Brain microvascular endothelial cell (primary cell): ENCODE measurements around the gene CEMP1.
"Not testable (repeated sequence)": the region's sequence is repeated elsewhere in the genome, so short reads cannot be mapped to it uniquely, and the experiment has no call there.

Experiments used
- DNase-seq: peaks from one replicate; pipeline ENCODE4 v3.0.0-alpha.2; 2020
- H3K27ac ChIP-seq: fragments of 250-450 bp; sonication (Bioruptor Pico); 2 replicates; pipeline ENCODE4 v1.5.1; 2020; ENCODE audit warnings: mild to moderate bottlenecking, moderate library complexity
- H3K27me3 ChIP-seq: fragments of 250-450 bp; sonication (Bioruptor Pico); replicated peaks from 2 replicates; pipeline ENCODE4 v1.5.1; 2020; ENCODE audit warnings: mild to moderate bottlenecking
- H3K36me3 ChIP-seq: fragments of 250-450 bp; sonication (Bioruptor Pico); replicated peaks from 2 replicates; pipeline ENCODE4 v1.5.1; 2020; ENCODE audit warnings: mild to moderate bottlenecking
- H3K4me3 ChIP-seq: 2 replicates; pipeline ENCODE4 v1.5.1; 2011; ENCODE audit warnings: low read depth, mild to moderate bottlenecking, control low read depth, low read length, moderate library complexity
- in situ Hi-C: cut with HindIII; loops from 2 replicates; pipeline ENCODE4 v1.10.0; 2017; ENCODE audit warnings: low sequenced_read_pairs, low pct_ligation_motif_present
- TF ChIP-seq, protein P1 (sequence below): IDR thresholded peaks from 2 replicates; pipeline ENCODE4 v1.5.1; 2011; ENCODE audit warnings: low read depth, mild to moderate bottlenecking, moderate library complexity, low read length, control low read depth, inconsistent platforms; ENCODE audit errors: missing control alignments

CEMP1 gene, protein sequence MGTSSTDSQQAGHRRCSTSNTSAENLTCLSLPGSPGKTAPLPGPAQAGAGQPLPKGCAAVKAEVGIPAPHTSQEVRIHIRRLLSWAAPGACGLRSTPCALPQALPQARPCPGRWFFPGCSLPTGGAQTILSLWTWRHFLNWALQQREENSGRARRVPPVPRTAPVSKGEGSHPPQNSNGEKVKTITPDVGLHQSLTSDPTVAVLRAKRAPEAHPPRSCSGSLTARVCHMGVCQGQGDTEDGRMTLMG

DNA sequence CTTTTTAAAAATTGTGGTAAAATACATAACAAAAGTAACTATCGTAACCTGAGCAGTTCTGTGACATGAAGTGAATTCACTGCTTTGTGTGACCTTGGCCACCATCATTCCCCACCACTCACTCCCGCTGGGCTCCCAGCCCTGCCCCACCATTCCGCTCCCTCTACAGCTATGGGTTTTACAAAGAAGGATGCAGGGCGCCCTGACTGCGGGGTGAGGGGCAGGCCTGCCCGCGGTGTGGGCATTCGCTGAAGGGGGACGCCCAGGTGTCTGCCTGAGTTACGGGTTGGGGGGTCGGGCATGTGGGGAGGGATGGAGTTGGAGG is at the start of gene CEMP1:
CEMP1 (minus strand) TSS at position 38 of the 325 bp plus-strand sequence. CDS start 335 bp downstream, outside the sequence.
- in situ Hi-C loops = no loop called here
- peak within 1 kb of the TSS; percentile 62 for H3K4me3 ChIP-seq
- H3K36me3 ChIP-seq = peaks cover 21% of the 10 kb centered on the region
- no peaks in the 10 kb centered on the region for H3K27me3 ChIP-seq
- H3K27ac ChIP-seq = peak within 1 kb of the TSS; percentile 41
- TF ChIP-seq, protein P1, sequence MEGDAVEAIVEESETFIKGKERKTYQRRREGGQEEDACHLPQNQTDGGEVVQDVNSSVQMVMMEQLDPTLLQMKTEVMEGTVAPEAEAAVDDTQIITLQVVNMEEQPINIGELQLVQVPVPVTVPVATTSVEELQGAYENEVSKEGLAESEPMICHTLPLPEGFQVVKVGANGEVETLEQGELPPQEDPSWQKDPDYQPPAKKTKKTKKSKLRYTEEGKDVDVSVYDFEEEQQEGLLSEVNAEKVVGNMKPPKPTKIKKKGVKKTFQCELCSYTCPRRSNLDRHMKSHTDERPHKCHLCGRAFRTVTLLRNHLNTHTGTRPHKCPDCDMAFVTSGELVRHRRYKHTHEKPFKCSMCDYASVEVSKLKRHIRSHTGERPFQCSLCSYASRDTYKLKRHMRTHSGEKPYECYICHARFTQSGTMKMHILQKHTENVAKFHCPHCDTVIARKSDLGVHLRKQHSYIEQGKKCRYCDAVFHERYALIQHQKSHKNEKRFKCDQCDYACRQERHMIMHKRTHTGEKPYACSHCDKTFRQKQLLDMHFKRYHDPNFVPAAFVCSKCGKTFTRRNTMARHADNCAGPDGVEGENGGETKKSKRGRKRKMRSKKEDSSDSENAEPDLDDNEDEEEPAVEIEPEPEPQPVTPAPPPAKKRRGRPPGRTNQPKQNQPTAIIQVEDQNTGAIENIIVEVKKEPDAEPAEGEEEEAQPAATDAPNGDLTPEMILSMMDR = no peak
- no peak for DNase-seq

DNA sequence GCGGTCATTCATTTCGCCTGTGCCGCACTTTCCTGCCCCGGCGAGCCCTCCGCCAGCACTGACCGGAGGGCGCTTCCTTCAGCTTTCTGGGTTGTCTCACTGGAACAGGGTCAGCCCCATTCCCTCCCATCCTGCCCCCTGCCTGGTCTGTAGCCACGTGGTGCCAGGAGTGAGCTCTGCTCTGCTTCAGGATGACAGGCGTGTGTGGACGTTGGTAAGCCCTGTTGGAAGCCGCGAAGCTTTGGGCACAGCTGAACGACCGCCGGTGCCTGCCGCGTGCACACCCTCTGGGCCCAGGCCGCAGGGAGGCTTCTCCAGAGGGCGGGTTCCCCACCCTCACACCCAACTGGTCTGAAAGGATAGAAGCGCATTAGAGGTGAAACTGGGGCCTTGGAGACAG is 49.6 kb upstream of the CEMP1 start:
- in situ Hi-C loops, DNase-seq, H3K4me3 ChIP-seq, H3K27me3 ChIP-seq, H3K27ac ChIP-seq, H3K36me3 ChIP-seq: not testable (repeated sequence)

DNA sequence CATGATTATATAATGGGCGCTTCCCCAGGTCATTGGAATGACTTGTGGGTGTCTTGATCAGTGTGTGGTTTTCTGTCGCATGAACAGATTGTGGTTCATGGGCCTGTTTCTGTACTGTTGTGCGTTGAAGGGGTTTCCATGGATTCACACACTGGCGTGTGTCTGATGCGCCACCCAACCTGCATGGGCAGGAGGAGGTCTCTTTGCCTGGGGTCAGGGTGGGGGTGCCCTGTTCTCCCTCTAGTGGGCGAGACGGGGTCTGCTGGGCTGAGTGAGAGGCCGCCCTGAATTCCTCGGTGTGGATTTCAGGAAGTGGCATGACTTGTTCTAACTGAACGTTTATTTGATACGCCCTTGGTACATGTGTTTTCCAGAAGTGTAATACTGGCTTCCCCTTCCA is 48.9 kb upstream of the CEMP1 start:
- TF ChIP-seq, protein P1 = peak; percentile 9
- H3K27ac ChIP-seq, in situ Hi-C loops, DNase-seq, H3K4me3 ChIP-seq, H3K27me3 ChIP-seq, H3K36me3 ChIP-seq: not testable (repeated sequence)

DNA sequence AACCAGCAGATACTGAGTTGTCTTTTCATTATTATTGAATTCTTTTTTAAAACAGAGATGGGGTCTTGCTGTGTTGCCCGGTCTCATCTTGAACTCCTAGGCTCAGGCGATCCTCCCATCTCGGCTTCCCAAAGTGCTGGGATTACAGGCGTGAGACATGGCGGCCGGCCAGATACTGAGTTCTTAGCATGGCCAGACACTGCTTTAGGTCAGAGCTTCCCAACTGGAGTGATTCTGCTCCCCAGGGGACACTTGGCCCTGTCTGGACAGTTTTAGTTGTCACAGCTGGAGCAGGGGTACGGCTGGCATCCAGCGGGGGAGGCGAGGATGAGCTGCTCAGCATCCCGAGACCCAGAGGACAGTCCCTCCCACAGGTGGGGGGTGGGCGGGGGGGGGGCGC is 47.7 kb upstream of the CEMP1 start:
- H3K36me3 ChIP-seq, H3K27ac ChIP-seq, DNase-seq, H3K27me3 ChIP-seq, in situ Hi-C loops, H3K4me3 ChIP-seq: not testable (repeated sequence)

DNA sequence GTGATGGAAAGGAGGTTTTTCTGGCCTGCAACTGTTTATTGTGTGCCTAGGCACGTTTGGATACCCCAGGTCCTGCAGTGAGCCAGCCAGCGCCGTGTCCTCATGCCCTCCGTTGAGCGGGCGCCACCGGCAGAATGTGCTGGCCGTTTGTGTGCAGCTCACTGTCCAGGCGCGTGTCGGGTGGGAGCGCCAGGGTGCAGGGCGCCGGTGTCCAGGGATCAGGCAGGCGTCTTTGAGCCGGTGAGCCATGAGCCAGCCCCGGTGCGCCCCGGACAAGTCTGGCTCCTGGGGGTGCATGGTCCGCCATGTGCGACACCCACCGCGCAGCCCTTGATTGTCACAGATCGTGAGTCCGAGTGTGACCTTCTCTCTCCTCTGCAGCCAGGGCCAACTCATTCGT is 45.8 kb upstream of the CEMP1 start:
- DNase-seq, H3K36me3 ChIP-seq, H3K27me3 ChIP-seq, in situ Hi-C loops, H3K4me3 ChIP-seq, H3K27ac ChIP-seq: not testable (repeated sequence)

DNA sequence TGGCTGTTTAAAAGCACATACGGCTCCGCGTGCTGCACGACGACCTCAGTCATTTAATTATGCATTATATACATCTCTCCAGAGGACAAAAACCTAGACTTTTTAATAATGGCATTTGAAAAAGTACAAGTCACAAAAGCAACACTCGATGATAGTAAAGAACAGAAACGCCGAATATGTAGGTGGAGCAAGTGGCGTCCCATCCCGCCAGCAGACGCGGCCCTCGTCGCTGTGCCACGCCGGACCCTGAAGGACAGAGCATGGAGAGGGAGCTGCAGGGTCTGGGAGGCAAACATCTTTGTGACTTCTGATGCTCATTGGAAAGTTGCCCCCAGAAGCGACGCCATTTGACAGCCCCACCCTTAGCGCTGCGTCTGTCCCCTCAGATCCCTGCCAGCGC is 44.6 kb upstream of the CEMP1 start:
- in situ Hi-C loops, H3K27ac ChIP-seq, H3K27me3 ChIP-seq, H3K36me3 ChIP-seq, H3K4me3 ChIP-seq, DNase-seq: not testable (repeated sequence)

DNA sequence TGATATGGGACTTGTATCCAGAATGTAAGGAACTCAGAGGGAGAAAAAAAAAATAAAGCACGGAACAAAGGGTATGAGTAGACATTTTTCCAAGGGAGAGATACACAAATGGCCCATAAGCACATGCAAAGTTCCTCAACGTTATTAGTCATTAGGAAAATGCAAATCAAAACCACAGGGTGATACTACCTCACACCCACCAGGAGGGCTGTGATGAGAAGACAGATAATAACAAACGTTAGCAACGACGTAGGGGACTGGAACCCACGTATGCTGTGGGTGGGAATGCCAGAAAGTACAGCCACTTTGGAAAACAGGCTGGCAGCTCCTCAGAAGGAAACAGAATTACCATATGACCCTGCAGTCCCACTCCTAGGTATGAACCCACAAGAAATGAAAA is 41.5 kb upstream of the CEMP1 start:
- H3K36me3 ChIP-seq, DNase-seq, H3K27me3 ChIP-seq, H3K27ac ChIP-seq, in situ Hi-C loops, H3K4me3 ChIP-seq: not testable (repeated sequence)

DNA sequence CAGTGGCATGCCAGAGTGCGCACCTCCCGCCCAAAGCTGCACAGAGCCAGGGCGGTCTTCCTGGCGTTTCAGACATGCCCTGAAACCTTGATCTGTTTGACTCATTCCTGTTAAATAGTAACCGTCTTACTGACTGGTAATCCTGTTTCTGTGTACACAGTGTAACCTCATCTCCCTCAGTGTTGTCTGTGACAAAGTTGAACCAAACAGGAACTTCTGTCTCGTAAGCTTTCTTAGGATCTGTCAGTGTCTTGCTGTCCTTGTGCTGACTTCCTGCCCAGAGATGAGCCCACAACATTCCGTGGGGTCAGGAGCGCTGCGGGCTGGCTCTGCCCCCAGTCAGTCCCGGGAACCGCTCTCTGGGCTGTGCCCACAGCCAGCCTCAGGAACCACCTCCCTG is 37.4 kb upstream of the CEMP1 start:
- in situ Hi-C loops, H3K4me3 ChIP-seq, DNase-seq, H3K27me3 ChIP-seq, H3K27ac ChIP-seq, H3K36me3 ChIP-seq: not testable (repeated sequence)

DNA sequence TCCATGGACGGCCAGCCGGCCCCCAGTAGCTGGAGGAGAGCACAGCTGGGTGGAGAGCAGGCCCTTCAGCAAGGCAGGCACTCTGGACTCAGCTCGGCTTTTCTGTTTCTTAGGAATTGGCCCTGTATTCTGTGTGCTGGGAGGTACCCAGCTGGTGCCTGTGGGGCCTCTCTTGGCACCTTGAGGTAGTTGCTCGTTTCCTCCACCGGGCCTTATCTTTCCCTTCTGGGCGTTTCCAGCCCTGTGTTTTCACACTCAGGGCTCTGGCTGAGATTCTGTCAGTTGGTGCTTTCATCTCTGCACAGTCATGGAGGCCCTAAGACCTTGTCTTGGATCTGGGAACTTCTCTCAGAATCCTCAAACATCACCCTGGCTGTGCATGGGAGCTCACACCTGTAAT is 36.3 kb upstream of the CEMP1 start:
- H3K27me3 ChIP-seq, H3K4me3 ChIP-seq, H3K36me3 ChIP-seq, DNase-seq, in situ Hi-C loops, H3K27ac ChIP-seq: not testable (repeated sequence)
